ENCODE measurements around the gene PIGU. TPM values are rescaled to one million over a fixed set of nuclear protein-coding genes. Genes with fewer than 3 reads are reported as not detected.
A peak's percentile ranks its signal among the peaks of the same experiment; 100 is the strongest.
"Not testable (repeated sequence)": the region's sequence is repeated elsewhere in the genome, so short reads cannot be mapped to it uniquely, and the experiment has no call there.

PIGU gene
- polyA plus RNA-seq, 3 donors = 5.8 to 11.3 (median 10.9) TPM

GRCh38 chr20:34515484-34516246, 161.2 kb downstream of the PIGU start:
- intact Hi-C loops (cut with micrococcal nuclease) = no loop called here
- WGBS (ENCODE audit: insufficient coverage) = 2% methylated on average over 31 of the region's 36 CpGs
- peak in 1 of 3 donors; percentile 12 for DNase-seq
- Histone ChIP-seq H3K27ac (ENCODE audit: low read depth in 1 of 2, low read length in 2 of 2) (peak overlapping the region; percentile 59 to 85), H4K20me1 (ENCODE audit: insufficient read depth, low read length) (peaks cover 21% of the 10 kb centered on the region), H3K9ac (ENCODE audit: insufficient read depth, low read length, poor library complexity, severe bottlenecking) (peak overlapping the region; percentile 90), H3K4me1 (ENCODE audit: control insufficient read depth in 1 of 2, insufficient read depth in 2 of 2, low read length in 2 of 2) (peaks cover 12 to 21% of the 10 kb centered on the region in 2 donors), H3K36me3 (replicated peaks in 1 of 2; ENCODE audit: control insufficient read depth in 1 of 2, insufficient read depth in 2 of 2, low read length in 2 of 2) (peaks cover 5 to 33% of the 10 kb centered on the region in 2 donors), H3K79me2 (ENCODE audit: insufficient read depth, low read length) (peaks cover 47% of the 10 kb centered on the region), H3K4me2 (replicated peaks; ENCODE audit: extremely low read depth, low read length, poor library complexity, severe bottlenecking) (peak overlapping the region; percentile 98), H3K9me3 (replicated peaks in 1 of 2; ENCODE audit: control insufficient read depth in 1 of 2, insufficient read depth in 1 of 2, low read length in 2 of 2) (no peaks in the 10 kb centered on the region), H2AFZ (ENCODE audit: insufficient read depth, low read depth, low read length, poor library complexity, severe bottlenecking) (peak overlapping the region; percentile 99), H3K27me3 (ENCODE audit: control insufficient read depth in 2 of 2, insufficient read depth in 2 of 2, low read length in 2 of 2) (no peaks in the 10 kb centered on the region), H3K4me3 (replicated peaks in 1 of 3; ENCODE audit: low read depth in 2 of 3, low read length in 3 of 3) (peak overlapping the region; percentile 84 to 98 (median 93))
- peaks cover 15 to 24% of the 10 kb centered on the region in 2 donors for H3K36me3 Mint-ChIP-seq
- H3K9me3 Mint-ChIP-seq = peaks cover 0 to 5% (median 0%) of the 10 kb centered on the region in 7 donors
- no peak for TF ChIP-seq CTCF (IDR thresholded peaks at IDR 0.05)
- H3K27me3 Mint-ChIP-seq (ENCODE audit: low read depth in 3 of 3) = peaks cover 0 to 2% (median 2%) of the 10 kb centered on the region in 3 donors
- H3K27ac Mint-ChIP-seq = peak overlapping the region; percentile 89 to 98 (median 97)
- peaks cover 27% of the 10 kb centered on the region for H3K4me1 Mint-ChIP-seq
- H3K4me3 Mint-ChIP-seq = peak overlapping the region; percentile 97 to 99

GRCh38 chr20:34514897-34515483, 161.9 kb downstream of the PIGU start:
- Histone ChIP-seq H3K4me1 (ENCODE audit: control insufficient read depth in 1 of 2, insufficient read depth in 2 of 2, low read length in 2 of 2) (peaks cover 12 to 21% of the 10 kb centered on the region in 2 donors), H3K27me3 (ENCODE audit: control insufficient read depth in 2 of 2, insufficient read depth in 2 of 2, low read length in 2 of 2) (no peaks in the 10 kb centered on the region), H3K9ac (ENCODE audit: insufficient read depth, low read length, poor library complexity, severe bottlenecking) (peak overlapping the region; percentile 90), H3K9me3 (replicated peaks in 1 of 2; ENCODE audit: control insufficient read depth in 1 of 2, insufficient read depth in 1 of 2, low read length in 2 of 2) (no peaks in the 10 kb centered on the region), H3K4me3 (replicated peaks in 1 of 3; ENCODE audit: low read depth in 2 of 3, low read length in 3 of 3) (peak overlapping the region; percentile 84 to 98 (median 93)), H3K36me3 (replicated peaks in 1 of 2; ENCODE audit: control insufficient read depth in 1 of 2, insufficient read depth in 2 of 2, low read length in 2 of 2) (peaks cover 11 to 34% of the 10 kb centered on the region in 2 donors), H3K79me2 (ENCODE audit: insufficient read depth, low read length) (peaks cover 40% of the 10 kb centered on the region), H4K20me1 (ENCODE audit: insufficient read depth, low read length) (peaks cover 16% of the 10 kb centered on the region), H3K4me2 (replicated peaks; ENCODE audit: extremely low read depth, low read length, poor library complexity, severe bottlenecking) (peak overlapping the region; percentile 98), H3K27ac (ENCODE audit: low read depth in 1 of 2, low read length in 2 of 2) (peak overlapping the region in 1 of 2 donors; percentile 85), H2AFZ (ENCODE audit: insufficient read depth, low read depth, low read length, poor library complexity, severe bottlenecking) (peak overlapping the region; percentile 99)
- Mint-ChIP-seq H3K27ac (peak overlapping the region in 5 of 7 donors; percentile 91 to 98 (median 97)), H3K4me1 (peaks cover 27% of the 10 kb centered on the region), H3K27me3 (ENCODE audit: low read depth in 3 of 3) (peaks cover 0 to 2% (median 2%) of the 10 kb centered on the region in 3 donors), H3K36me3 (peaks cover 18 to 21% of the 10 kb centered on the region in 2 donors), H3K4me3 (peak overlapping the region; percentile 97 to 99), H3K9me3 (peaks cover 0 to 5% (median 0%) of the 10 kb centered on the region in 7 donors)
- TF ChIP-seq CTCF (IDR thresholded peaks at IDR 0.05) = no peak
- intact Hi-C loops (cut with micrococcal nuclease) = no loop called here
- peak in 1 of 3 donors; percentile 5 for DNase-seq
- WGBS (ENCODE audit: insufficient coverage) = 9% methylated on average over 10 of the region's 19 CpGs

- H3K27me3 ChIP-seq (ENCODE audit: control insufficient read depth in 2 of 2, insufficient read depth in 2 of 2, low read length in 2 of 2); H3K9ac ChIP-seq (ENCODE audit: insufficient read depth, low read length, poor library complexity, severe bottlenecking); H3K4me2 ChIP-seq (replicated peaks; ENCODE audit: extremely low read depth, low read length, poor library complexity, severe bottlenecking); H3K27me3 Mint-ChIP-seq (ENCODE audit: low read depth in 3 of 3); H2AFZ ChIP-seq (ENCODE audit: insufficient read depth, low read depth, low read length, poor library complexity, severe bottlenecking); intact Hi-C loops (cut with micrococcal nuclease); H3K27ac ChIP-seq (ENCODE audit: low read depth in 1 of 2, low read length in 2 of 2); H3K4me3 Mint-ChIP-seq; H4K20me1 ChIP-seq (ENCODE audit: insufficient read depth, low read length); H3K4me3 ChIP-seq (replicated peaks in 1 of 3; ENCODE audit: low read depth in 2 of 3, low read length in 3 of 3); H3K9me3 ChIP-seq (replicated peaks in 1 of 2; ENCODE audit: control insufficient read depth in 1 of 2, insufficient read depth in 1 of 2, low read length in 2 of 2); H3K9me3 Mint-ChIP-seq; DNase-seq: not testable (repeated sequence)
- WGBS (ENCODE audit: insufficient coverage) = 96% methylated on average over 15 of the region's 17 CpGs
- peaks cover 15 to 20% of the 10 kb centered on the region in 2 donors for H3K36me3 Mint-ChIP-seq
- H3K27ac Mint-ChIP-seq = peak overlapping the region in 2 of 7 donors; percentile 25 to 52
- peaks cover 19 to 38% of the 10 kb centered on the region in 2 donors for H3K36me3 ChIP-seq (replicated peaks in 1 of 2; ENCODE audit: control insufficient read depth in 1 of 2, insufficient read depth in 2 of 2, low read length in 2 of 2)
- peaks cover 27% of the 10 kb centered on the region for H3K4me1 Mint-ChIP-seq
- peaks cover 12 to 21% of the 10 kb centered on the region in 2 donors for H3K4me1 ChIP-seq (ENCODE audit: control insufficient read depth in 1 of 2, insufficient read depth in 2 of 2, low read length in 2 of 2)
- H3K79me2 ChIP-seq (ENCODE audit: insufficient read depth, low read length) = peaks cover 31% of the 10 kb centered on the region
Observed at GRCh38 chr20:34514034-34514433, 162.9 kb downstream of the PIGU start.
